ENCODE results near the gene TSHZ2.
"Not testable (repeated sequence)": the region's sequence is repeated elsewhere in the genome, so short reads cannot be mapped to it uniquely, and the experiment has no call there.

The TSHZ2 gene

DNA sequence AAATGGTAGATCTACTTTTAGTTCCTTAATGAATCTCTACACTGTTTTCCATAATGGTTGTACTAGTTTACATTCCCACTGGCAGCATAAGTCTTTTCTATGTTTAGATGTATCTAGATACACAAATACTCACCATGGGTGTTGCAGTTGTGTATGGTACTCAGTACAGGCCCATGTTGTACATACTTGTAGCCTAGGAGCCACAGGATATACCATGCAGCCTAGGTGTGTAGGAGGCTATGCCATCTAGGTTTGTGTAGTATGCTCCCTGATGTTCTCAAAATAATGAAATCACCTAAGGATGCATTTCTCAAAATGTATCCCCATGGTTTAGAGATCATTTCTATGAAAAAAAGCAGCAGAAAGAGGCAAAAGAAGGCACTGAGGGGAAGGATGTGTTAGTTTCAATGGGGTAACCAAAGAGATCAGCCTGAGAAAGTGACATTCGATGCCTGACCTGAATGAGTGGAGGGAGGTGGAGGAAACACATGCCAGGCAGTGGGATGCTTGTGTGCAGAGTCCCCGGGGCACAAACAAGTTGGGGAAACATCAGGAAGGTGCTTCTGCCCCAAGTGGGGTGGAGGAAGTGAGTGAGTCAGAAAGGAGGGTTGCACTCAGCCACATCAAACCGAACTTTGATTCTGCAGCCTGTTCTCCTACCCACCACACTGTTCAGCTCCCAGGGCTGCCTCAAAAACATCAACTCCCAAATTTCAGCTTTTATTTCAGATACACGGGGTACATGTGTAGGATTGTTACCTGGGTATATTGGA is 430.3 kb downstream of the TSHZ2 start:
- DNase-seq, result no peak

DNA sequence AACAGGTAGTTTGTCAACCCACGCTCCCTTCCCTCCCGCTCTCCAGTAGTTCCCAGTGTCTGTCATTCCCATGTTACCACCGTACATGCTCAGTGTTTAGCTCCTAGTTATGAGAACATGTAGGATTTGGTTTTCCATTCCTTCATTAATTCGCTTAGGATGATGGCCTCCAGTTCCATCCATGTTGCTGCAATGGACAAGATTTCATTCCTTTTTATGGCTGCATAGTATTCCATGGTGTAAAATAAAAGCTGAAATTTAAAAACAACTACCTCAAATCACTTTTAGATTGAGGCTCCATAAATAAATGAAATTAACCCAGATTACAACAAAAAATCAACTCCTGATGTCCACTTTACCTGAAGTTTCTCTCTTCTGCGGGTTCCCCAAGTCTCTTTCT is 430.9 kb downstream of the TSHZ2 start:
- no peak for DNase-seq

DNA sequence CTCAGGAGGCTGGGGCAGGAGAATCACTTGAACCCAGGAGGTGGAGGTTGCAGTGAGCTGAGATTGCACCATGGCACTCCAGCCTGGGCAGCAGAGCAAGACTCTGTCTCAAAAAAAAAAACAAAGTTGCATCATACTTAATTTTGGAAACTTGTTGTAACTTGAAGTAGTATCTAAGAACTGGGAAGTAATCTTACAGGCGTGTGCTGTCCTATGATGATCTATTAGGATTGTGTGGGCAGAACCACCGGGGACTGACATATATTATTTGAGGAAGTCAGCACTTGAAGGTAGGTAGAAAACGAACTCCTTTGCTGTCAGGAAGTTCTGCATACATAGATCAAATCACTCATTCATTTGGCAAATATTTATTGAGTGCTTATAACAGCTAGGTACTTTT is 433.0 kb downstream of the TSHZ2 start:
- no peak for DNase-seq

DNA sequence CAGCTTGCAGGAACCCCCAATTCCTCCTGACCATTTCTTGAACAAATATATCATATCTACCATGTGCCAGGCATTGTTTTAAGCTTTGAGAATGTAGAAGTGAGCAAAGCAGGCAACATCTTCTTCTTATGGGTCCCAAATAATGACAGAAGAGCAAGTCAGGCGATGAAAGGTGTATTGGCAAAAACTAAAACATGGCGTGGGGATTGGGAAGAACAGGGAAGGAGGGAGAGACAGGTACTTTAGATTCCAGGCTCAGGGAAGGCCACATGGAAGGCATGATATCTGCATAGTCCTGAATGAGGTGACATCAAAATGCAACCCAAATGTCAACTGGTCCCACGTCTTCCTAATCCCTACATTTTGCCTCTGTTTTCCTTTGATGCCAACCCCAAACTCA is 434.4 kb downstream of the TSHZ2 start:
- DNase-seq, result no peak

DNA sequence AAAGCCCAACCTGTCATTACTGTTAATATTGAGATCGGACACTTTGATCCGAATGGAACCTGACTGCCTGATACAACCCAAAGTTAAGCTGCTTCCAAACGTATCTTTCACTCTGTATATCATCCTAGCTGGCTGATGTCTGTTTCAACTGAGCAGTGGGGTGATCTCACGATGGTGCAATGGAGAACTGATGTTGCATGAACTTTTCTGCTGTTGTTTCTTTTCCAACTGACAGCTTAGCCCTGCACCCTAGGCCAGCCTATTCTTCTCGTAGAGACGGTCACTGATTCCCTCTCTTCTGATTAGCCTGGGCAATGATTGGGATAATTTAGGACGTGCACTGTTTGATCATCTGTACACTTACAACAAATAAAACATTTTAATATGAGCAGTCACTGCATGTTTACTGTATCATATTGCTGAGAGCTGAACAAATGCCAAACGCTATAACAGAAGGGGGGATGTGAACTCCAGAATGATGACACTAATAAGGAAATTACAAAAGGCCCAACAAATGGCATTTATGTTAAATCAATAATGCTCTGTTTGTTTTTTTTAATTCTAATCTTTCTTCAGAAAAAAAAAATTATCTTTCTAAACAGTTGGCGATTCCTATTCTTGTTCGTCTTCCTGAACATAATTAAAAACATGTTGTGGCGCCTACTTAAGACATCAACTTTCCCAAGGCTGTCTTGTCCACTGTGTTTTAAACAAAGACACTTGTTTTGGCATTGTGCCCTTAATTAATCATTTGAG is 436.7 kb downstream of the TSHZ2 start:
- DNase-seq, result no peak

DNA sequence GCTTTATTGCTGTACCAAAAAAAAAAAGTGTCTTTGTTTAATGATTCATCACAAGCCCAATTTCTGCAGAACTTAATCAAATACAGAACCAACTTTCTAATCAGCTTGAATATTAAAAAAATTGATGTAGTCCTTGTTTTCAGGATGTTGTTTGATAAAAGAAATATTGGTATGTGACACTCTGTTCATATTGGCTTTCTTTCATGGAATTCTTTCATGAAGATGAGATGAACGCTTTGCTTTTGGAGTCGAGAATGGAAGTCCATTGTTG is 437.2 kb downstream of the TSHZ2 start:
- DNase-seq, result no peak

DNA sequence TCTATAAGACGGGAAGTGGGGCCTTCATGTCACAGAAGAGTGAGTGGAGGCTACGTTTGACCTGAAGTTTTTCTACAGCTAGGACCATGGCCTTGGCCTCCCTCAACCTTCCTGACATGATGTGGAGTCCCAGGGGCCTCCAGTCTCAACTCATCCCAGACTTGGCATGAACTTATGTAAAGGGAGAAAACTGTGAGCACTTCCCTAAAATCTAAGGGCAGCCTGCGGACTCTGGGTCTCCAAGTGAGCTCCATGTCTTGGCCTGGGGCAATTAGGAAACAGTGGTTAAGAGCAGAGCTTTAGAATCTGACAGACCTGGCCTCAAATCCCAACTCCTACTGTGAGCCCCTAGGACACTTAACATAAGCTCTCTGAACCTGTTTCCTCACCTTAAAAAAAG is 439.0 kb downstream of the TSHZ2 start:
- DNase-seq, result no peak

DNA sequence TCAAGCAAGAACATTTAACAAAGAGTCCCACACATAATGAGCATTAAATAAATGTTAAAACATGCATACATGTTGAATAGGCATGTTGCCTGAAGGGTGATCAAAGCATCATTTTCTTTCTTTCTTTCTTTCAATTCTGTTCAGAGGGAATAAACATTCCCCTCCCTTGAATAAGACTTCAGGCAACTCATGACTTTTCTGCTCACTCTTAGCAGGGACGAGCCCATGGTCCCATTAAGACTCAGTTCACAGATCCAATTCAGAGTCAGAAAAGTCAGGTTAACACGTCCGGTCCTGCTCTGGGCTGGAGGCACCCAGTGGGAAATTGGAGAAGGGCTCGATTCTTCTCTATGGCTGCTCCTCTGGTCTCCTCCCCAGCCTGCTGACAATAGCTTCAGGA is 439.7 kb downstream of the TSHZ2 start:
- no peak for DNase-seq

DNA sequence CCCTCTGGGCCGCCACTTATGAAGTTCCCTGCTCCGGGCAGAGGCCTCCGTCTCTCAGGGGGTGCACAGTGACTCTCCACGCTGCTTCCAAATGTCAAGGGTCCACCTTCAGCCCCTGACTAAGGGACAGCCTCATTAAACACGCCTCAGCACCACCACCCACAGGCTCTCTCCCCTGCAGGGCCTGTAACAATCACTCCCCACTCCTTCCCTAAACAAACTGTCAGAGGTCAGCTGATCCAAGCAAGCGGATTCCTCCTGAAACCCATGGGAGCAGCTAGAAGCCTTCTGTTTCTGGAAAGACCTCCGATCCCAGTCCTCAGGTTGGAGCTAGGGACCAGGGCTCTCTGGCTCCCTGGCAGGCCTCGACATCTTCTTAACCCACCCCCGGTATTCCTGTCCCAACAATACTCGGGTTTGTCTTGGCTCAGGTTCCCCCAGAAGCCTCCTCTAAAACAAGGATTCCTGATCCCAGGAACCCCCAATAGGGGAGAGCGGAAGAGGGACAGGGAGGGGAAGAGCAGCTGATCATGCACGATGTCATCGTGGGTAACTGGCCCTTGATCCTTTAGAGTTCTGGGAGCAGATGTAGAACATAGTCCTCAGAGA is 440.5 kb downstream of the TSHZ2 start:
- no peak for DNase-seq

DNA sequence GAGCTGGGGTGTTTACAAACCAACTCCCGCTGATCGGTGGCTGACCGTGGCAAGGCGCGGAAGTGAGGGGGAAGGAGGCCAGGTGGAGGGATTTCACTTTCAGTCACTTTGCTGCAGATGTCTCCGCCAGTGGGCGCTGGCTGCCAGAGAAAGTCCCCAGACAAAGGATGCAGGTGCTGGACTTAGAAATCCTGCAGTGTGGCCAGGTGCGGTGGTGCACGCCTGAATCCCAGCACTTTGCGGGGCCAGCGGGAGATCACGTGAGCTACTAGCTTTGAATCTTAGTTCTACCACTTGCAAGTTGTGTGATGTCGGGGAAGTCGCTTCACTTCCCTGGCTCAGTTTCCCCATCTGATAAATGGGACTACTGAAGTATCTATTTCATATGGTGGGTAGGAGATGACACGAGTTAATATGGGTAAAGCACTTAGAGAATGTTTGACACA is 441.1 kb downstream of the TSHZ2 start:
- DNase-seq, result peak; percentile 68

DNA sequence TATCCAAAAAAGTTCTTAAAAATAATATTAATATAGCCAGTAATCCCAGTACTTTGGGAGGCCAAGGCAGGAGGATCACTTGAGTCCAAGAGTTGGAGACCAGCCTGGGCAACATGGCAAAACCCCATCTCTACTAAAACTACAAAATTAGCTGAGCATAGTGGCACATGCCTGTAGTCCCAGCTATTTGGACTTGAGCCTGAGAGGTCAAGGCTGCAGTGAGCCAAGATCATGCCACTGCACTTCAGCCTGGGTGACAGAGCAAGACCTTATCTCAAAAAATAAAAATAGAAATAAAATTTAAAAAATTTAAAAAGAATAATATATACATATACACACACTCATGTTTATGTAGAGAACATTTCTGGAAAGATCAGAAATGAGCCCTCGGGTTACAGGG is 441.7 kb downstream of the TSHZ2 start:
- not testable (repeated sequence) for DNase-seq

DNA sequence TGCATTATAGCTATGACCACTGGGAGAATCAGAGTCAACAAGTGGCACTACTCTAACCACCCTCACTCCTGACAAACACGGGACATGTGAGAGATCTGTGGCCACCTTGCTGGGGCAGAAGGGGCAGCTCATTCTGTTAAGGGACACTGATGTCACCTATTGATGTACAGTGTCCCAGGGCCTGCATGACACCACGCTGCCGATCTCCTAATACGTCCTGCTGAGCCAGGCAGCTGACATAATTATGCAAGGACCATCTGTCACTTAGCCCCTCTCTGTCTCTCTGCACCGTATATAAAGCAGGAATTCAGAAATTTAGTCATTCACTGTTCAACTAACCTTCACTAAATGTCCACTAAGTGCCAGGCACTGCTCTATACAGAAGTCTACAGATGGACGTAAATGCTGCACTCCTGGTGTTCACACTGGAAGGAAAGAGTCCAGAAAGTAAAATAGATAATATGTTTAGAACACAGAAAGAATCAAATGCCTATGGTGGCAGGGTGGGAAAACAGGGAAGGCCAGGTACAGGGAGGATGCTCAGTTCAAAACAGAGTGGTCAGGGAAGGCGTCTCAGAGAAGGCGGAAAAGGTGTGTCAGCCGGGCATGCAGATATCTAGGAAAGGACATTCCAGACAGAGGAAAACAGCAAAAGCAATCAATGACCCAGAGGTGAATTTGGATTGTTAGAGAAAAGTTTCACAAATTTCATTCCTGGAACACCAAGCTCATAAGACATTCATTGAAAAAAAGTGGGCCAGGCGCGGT is 447.7 kb downstream of the TSHZ2 start:
- DNase-seq, result no peak

DNA sequence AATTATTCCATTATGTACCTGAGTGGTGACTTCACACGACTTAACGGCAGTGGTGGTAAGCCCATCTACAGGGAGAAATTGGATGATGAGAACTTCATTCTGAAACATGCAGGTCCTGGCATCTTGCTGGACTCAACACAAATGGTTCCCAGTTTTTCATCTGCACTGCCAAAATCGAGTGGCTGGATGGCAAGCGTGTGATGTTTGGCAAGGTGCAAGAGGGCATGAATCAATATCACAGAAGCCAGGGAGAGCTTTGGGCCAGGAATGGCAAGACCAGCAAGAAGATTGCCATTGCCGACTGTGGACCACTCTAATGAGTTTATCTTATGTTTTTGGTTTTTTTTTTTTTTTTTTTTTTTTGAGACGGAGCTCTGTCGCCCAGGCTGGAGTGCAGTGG is 449.2 kb downstream of the TSHZ2 start:
- DNase-seq, result no peak

DNA sequence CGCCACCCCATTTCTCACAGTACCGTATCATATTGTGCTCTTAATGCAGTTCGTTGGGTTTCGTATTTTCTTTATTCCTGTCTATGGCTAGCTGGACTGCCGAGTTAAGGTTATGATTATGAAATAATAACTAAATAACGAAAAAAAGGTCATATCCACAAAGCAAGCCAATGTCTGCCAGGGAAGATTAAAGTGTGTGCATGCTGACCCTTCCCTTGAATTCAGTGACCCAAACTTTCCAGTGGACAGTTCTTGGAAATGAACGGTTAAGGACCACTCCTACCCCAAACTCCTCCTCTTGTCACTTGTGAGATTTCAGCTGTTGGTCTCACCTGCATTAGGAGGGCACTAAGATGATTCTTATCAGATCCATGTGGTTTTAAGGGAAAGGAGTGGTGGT is 449.9 kb downstream of the TSHZ2 start:
- no peak for DNase-seq

DNA sequence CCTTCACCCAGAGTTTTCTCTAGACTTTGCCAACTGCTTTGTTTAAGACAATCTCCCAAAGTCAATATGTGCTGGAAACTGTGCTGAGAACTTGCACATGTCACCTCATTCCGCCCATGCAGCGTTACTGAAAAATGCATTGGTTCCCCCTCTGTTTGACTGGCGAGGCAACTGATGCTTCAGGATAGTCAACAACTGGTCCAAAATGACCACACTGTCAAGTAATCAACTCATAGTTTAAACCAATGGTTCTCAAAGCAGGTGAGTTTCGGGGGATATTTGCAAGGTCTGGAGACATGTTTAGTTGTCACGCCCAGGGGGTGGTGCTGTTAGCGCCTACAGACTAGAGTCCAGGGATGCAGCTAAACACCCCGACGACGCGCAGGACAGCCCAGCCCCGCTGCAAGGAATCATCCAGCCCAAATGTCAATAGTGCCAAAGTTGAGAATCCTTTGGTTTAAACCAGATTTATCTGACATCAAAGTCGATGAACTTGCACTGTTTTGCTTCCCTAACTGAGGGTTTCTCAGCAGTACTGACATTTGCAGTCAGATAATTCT is 451.5 kb downstream of the TSHZ2 start:
- DNase-seq, result no peak

DNA sequence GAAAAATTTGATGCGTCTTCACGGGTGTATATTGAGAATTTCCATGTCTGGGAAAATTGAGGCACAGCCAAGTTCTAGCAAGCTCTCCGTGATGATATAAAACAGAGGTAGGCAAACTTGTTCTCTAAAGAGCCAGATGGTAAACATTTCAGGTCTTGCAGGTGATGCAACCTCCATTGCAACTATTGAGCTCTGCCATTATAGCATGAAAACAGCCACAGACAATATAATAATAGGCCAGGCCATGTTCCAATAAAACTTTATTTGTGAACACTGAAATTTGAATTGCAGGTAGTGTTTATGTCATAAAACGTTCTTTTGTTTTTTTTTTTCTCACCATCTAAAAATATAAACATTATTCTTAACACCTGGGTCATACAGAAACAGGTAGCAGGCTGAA is 453.3 kb downstream of the TSHZ2 start:
- no peak for DNase-seq

DNA sequence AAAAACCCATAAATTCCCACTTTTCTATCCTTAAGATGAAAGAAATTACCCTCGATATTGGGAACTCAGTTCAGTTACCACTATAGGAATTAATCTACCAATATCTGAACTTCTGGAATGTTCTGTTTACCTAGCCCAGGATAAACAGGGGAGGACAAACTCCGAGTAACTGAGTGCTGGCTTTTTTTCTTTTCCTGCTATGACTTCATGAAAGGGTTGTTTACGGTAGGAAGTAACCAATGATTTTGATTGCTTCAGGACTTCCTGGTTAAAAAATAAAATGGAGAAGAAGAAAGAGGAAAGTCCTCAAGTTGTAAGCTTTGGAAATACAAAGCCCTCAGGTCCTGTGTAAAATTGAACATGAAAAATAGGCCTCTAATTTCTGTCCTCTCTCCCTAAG is 453.8 kb downstream of the TSHZ2 start:
- no peak for DNase-seq

DNA sequence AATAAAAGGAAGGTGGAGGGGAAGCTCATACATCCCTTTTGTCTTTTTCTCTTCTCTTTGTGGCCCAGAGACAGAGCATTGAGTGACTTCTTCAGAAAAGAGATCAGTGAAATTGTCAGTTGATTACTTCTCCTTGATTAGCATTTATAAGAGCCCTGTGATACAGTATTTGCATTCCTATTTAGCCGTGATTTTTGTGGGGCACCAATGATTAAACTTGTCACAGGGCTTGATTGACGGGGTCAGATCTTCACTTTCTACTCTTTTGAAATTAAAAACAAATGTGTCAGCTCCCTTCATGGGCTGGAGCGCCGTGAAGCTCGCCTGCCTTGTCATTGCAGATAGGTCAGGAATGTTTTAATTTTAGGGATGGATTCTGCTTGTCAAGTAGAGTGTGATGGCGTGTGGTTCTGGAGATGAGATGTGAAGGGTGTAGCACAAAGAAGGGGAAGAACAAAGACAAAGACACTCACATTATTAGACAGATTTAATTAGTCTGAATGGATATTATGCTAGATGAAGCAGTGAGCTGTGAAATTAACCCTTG is 454.7 kb downstream of the TSHZ2 start:
- no peak for DNase-seq

DNA sequence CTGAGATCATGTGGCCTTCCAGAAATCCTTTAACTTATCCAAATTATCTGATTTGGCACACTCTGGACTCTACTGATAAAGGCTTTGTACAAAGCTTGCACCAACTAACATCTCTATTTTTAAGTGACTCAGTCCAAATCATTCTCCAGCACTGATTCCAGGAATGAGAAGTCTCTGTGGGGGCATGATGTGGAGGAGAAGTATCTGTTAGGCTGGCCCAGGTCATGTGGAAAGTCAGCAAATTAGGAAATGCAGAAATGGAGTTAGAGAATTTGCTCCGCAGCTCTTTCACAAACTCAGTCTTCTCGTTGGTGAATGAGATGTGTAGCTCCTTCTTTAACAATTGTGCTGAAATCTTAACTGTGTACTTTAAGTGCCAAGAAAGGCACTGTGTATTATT is 455.8 kb downstream of the TSHZ2 start:
- no peak for DNase-seq

DNA sequence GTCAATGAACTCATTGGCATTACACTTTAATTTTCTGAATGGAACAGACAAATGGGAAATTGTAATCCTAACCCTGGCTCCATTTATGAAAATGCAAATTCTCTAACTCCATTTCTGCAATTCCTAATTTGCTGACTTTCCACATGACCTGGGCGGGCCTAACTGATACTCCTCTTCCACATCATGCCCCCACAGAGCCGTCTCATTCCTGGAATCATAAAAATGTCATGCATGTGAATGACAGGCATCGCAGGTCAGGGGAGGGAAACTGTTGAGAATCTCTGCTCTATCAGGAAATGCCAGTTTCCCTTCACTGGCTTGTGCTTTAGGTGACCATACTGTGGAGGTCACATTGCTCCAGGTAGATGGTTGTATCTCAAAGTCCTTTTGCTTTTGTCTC is 456.4 kb downstream of the TSHZ2 start:
- DNase-seq, result no peak

DNA sequence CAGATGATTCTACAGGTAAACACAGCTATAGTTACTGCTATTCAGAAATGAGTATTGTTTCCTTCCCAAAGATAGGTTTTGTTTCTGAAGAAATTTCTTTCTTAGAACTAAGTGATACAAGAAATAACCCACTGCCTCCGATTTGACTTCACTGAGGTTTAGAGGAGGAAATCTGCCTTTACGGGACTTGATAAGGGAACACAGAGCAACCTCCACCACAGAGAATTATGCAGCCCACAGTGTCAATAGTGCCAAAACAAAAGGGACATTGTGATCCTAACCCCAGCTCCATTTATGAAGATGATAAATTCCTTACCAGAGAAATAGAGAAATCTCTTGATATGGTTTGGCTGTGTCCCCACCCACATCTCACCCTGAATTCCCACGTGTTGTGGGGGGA is 456.8 kb downstream of the TSHZ2 start:
- no peak for DNase-seq

DNA sequence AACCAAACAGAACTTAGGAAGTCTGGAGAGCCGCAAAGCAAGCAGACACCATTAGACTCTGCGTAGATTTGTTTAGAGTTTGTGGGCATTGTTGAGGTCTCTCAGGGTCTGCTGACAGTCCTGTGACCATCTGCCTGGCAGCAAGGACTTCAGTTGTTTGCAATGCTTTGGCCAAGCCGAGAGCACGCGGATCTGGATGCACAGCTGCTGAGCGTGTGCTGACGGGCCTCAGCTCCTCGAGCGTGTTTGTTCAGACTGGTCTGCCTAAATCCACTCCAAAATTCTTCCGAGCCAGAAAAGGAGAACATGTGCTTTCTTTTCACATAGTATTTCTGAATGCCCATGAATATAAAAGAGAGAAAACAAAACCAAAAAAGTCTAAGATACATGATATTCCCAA is 462.5 kb downstream of the TSHZ2 start:
- DNase-seq, result no peak

DNA sequence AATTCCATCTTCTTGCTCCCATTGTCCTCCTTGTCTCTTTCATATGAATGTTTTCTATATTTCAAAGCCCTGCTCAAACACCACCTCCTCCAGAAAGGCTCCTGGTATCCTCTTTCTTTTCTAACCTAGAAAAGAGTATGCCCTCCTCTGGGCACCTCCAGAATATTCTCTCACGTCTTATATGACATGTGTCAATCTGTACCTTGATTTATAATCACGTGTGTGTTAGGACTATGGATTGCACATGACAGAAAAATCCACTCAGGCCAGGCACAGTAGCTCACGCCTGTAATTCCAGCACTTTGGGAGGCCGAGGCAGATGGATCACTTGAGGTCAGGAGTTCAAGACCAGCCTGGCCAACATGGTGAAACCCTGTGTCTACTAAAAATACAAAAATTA is 464.8 kb downstream of the TSHZ2 start:
- DNase-seq, result not testable (repeated sequence)

All from NCI-H2107 (cell line).